ENCODE data around the gene MAP4K2. TPM values are rescaled to one million over a fixed set of nuclear protein-coding genes. Genes with fewer than 3 reads are reported as not detected.

Gene MAP4K2
- total and polyA plus RNA-seq, 9 of the 15 experiments (the other 6 are each of a cell fraction or from before 2014, with no cell fraction given), result 0.13 to 14.5 (median 7.3) TPM

DNA sequence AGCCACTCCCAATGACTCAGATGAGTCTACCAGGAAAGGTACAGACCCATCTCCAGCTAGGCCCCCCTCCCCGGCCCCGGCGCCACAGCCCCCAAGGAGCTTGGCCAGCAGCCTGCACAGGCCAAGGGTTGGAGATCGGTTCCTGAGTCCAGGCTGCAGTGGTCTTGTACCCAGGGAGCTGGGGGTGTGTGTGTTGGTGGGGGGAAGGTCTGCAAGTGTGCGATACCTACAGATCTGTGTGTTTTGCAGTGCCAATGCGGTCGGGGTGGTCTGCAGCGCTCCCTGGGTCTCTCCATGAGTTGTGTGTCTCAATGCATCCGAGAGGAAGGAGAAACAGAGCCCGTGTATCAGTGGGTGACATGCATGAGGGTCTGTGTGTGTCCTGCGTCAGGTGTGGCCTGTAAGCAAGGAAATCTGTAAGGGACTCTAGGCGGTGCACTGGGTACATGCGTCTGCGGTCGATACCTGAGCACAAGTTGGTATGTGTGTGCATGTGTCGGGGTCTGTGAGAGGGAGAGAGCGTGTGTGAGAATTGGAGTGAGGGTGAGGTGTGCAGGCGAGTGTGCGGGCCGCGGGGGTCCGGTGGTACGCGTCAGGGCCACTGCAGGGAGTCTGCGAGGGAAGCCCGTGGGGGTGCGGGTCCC lies 40.8 kb upstream of the MAP4K2 start (continued):
- 0 out of 2 replicates have a peak, but pooled peaks have one; percentile 23 for TF ChIP-seq ELF4 (CRISPR knock-in tag; IDR thresholded peaks at IDR 0.05)
- TF ChIP-seq, protein P1, sequence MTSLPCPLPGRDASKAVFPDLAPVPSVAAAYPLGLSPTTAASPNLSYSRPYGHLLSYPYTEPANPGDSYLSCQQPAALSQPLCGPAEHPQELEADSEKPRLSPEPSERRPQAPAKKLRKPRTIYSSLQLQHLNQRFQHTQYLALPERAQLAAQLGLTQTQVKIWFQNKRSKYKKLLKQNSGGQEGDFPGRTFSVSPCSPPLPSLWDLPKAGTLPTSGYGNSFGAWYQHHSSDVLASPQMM (CRISPR knock-in tag; IDR thresholded peaks at IDR 0.05), result no peak
- 0 out of 2 replicates have a peak, but pooled peaks have one; percentile 46 for TF ChIP-seq CBFB (CRISPR knock-in tag; IDR thresholded peaks at IDR 0.05)

DNA sequence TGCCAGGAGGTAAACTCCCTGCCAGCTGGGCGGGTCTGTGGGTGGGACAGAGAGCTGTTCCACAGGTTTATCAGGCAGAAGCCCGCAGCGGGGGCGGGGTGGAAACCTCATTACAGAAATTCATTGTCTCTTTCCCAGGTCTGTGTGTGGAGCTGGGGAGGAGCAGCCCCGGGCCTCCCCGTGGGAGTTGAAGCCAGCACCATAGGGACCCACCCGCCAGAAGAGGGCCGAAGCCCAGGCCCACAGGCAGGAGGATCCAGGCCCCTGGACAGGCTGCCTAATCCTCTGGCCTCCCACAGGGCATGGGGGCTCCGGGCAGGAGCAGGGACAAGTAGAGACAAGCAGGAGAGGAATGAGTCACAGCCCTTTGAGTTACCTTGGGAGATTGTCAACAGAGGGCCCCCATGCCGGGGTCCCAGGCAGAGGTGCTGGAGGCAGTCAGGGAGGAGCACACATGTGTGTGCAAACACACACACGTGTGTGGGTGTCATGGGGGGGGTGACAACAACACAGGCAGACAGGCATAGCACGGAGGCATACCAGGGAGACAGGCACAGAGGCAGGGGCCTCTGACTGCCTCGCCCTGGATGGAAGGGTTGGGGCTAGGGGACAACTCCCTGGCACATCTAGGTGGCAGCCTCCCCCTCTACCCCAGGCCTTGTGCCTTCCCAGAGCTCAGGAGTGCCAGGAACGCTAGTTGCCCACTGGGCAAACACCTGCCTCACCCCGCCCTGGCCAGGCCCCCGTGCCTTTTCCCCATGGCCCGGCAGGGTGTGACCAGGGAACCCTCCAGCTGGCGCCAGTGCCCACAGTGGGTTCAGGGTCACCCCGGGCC lies 40.1 kb upstream of the MAP4K2 start:
- CTCF ChIA-PET (ENCODE audit: low intra/inter-chr PET ratio), result interaction anchor here (0.6 kb wide), 1 partner anchor 33 kb away, joined by 3 read pairs; the partner anchor contains the start of gene MEN1
- H3K4me2 ChIP-seq (ENCODE audit: insufficient read depth, low read length), result peak overlapping the region; percentile 99
- peaks cover 23% of the 10 kb centered on the region; the same call in 2 of the 3 replicates for H3K79me2 ChIP-seq (ENCODE audit: control insufficient read depth, insufficient read depth, low read length)
- H2AFZ ChIP-seq (ENCODE audit: low read depth, low read length), result peak overlapping the region; percentile 11; the same call in 1 of the 2 replicates
- H3K4me1 ChIP-seq (replicated peaks in 1 of 2; ENCODE audit: control insufficient read depth in 2 of 2, insufficient read depth in 2 of 2, low read length in 2 of 2), result peaks cover 29 to 64% of the 10 kb centered on the region in 2 experiments
- whole genome bisulfite sequencing (ENCODE audit: insufficient coverage, low coverage, missing lambda C conversion rate), result 25% methylated on average over 15 of the region's 19 CpGs
- H3K27me3 ChIP-seq (ENCODE audit: control insufficient read depth in 2 of 2, insufficient read depth in 2 of 2, low read length in 2 of 2), result no peaks in the 10 kb centered on the region; a peak in 1 of 5 replicates
- peak overlapping the region; percentile 69 to 92; a peak in 3 of 4 replicates for H3K9ac ChIP-seq (ENCODE audit: insufficient read depth in 1 of 2, low read depth in 2 of 2, low read length in 2 of 2)
- H3K9me3 ChIP-seq (replicated peaks; ENCODE audit: control insufficient read depth, insufficient read depth, low read depth, low read length), result no peaks in the 10 kb centered on the region
- H4K20me1 ChIP-seq (replicated peaks; ENCODE audit: control insufficient read depth, insufficient read depth, low read length), result no peaks in the 10 kb centered on the region
- peak; percentile 71 for FAIRE-seq
- DNase-seq (ENCODE audit: extremely low read depth in 1 of 4, low spot score in 3 of 4), result peak; percentile 58 to 73 (median 66)
- peak overlapping the region; percentile 56 for H3K4me3 ChIP-seq
- ATAC-seq, result peak; percentile 2; the same call in 2 of the 3 replicates
- BruUV-seq (replicated peaks), result no TSS peak
- intact Hi-C loops (cut with micrococcal nuclease), result loop anchor here (5.0 to 10.0 kb wide), 2 partner anchors 41 to 412 kb away; partner anchors contain the start of gene MAP4K2
- POLR2A ChIA-PET, result interaction anchor here (1.3 kb wide), 1 partner anchor 35 kb away, joined by 5 read pairs; the partner anchor contains the start of gene EHD1
- H3K27ac ChIP-seq (ENCODE audit: extremely low read depth, low read depth, low read length), result peak overlapping the region; percentile 61
- H3K9me1 ChIP-seq (ENCODE audit: control insufficient read depth, insufficient read depth, low read length), result no peaks in the 10 kb centered on the region
- in situ Hi-C loops (cut with MboI), result no loop called here
- H3K36me3 ChIP-seq (ENCODE audit: control insufficient read depth, insufficient read depth, low read length), result peaks cover 21% of the 10 kb centered on the region; the same call in 2 of the 3 replicates
- TF ChIP-seq POLR3G (IDR thresholded peaks at IDR 0.05; ENCODE audit: extremely low read depth, insufficient read length, insufficient replicate concordance) (no peak), TEAD2 (tag; IDR thresholded peaks at IDR 0.05) (no peak), CBX1 (IDR thresholded peaks at IDR 0.05; ENCODE audit: low read depth) (no peak), ZNF75A (CRISPR knock-in tag; IDR thresholded peaks at IDR 0.05) (no peak), ZNF408 (CRISPR knock-in tag; IDR thresholded peaks at IDR 0.05; ENCODE audit: low read depth) (no peak)
- TF ChIP-seq, protein P2, sequence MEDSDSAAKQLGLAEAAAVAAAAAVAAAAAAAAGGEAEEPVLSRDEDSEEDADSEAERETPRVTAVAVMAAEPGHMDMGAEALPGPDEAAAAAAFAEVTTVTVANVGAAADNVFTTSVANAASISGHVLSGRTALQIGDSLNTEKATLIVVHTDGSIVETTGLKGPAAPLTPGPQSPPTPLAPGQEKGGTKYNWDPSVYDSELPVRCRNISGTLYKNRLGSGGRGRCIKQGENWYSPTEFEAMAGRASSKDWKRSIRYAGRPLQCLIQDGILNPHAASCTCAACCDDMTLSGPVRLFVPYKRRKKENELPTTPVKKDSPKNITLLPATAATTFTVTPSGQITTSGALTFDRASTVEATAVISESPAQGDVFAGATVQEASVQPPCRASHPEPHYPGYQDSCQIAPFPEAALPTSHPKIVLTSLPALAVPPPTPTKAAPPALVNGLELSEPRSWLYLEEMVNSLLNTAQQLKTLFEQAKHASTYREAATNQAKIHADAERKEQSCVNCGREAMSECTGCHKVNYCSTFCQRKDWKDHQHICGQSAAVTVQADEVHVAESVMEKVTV (CRISPR knock-in tag; IDR thresholded peaks at IDR 0.05), result no peak
- TF ChIP-seq, protein P3, sequence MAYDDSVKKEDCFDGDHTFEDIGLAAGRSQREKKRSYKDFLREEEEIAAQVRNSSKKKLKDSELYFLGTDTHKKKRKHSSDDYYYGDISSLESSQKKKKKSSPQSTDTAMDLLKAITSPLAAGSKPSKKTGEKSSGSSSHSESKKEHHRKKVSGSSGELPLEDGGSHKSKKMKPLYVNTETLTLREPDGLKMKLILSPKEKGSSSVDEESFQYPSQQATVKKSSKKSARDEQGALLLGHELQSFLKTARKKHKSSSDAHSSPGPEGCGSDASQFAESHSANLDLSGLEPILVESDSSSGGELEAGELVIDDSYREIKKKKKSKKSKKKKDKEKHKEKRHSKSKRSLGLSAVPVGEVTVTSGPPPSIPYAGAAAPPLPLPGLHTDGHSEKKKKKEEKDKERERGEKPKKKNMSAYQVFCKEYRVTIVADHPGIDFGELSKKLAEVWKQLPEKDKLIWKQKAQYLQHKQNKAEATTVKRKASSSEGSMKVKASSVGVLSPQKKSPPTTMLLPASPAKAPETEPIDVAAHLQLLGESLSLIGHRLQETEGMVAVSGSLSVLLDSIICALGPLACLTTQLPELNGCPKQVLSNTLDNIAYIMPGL (CRISPR knock-in tag; IDR thresholded peaks at IDR 0.05), result no peak
- TF ChIP-seq, protein P4, sequence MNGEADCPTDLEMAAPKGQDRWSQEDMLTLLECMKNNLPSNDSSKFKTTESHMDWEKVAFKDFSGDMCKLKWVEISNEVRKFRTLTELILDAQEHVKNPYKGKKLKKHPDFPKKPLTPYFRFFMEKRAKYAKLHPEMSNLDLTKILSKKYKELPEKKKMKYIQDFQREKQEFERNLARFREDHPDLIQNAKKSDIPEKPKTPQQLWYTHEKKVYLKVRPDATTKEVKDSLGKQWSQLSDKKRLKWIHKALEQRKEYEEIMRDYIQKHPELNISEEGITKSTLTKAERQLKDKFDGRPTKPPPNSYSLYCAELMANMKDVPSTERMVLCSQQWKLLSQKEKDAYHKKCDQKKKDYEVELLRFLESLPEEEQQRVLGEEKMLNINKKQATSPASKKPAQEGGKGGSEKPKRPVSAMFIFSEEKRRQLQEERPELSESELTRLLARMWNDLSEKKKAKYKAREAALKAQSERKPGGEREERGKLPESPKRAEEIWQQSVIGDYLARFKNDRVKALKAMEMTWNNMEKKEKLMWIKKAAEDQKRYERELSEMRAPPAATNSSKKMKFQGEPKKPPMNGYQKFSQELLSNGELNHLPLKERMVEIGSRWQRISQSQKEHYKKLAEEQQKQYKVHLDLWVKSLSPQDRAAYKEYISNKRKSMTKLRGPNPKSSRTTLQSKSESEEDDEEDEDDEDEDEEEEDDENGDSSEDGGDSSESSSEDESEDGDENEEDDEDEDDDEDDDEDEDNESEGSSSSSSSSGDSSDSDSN (IDR thresholded peaks at IDR 0.05; ENCODE audit: borderline replicate concordance in 1 of 2, low read depth in 2 of 2, low read length in 2 of 2), result peak in 1 of 2 experiments; percentile 70; a peak in 1 of 4 replicates

All from K562 (cell line).